ENCODE measurements around the gene LMAN2.

DNA sequence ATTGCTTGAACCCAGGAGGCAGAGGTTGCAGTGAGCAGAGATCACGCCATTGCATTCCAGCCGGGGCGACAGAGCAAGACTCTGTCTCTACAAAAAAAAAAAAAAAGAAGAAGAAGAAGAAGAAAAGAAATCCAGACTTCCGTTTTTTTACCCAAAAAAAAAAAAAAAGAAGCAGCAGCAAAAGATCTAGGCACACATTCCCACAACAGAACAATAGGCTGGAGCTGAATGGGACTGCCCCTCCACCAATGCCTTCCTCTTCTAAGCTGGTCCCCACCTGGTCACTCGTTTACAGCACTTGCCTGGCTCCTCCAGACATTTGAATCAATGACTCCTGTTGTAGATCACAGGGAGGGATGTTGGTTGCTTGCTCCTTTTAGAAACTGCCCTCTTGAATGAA lies 1.6 kb upstream of the LMAN2 start:
- TF ChIP-seq, protein P1, sequence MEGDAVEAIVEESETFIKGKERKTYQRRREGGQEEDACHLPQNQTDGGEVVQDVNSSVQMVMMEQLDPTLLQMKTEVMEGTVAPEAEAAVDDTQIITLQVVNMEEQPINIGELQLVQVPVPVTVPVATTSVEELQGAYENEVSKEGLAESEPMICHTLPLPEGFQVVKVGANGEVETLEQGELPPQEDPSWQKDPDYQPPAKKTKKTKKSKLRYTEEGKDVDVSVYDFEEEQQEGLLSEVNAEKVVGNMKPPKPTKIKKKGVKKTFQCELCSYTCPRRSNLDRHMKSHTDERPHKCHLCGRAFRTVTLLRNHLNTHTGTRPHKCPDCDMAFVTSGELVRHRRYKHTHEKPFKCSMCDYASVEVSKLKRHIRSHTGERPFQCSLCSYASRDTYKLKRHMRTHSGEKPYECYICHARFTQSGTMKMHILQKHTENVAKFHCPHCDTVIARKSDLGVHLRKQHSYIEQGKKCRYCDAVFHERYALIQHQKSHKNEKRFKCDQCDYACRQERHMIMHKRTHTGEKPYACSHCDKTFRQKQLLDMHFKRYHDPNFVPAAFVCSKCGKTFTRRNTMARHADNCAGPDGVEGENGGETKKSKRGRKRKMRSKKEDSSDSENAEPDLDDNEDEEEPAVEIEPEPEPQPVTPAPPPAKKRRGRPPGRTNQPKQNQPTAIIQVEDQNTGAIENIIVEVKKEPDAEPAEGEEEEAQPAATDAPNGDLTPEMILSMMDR (IDR thresholded peaks at IDR 0.05): no peak
- TF ChIP-seq POLR2A (IDR thresholded peaks at IDR 0.05): no peak
